Measurements from ENCODE around the gene ACTA1.
A peak's percentile ranks its signal among the peaks of the same experiment; 100 is the strongest.
"Not testable (repeated sequence)": the region's sequence is repeated elsewhere in the genome, so short reads cannot be mapped to it uniquely, and the experiment has no call there.

Gene ACTA1

GRCh38 chr1:229434005-229434640 is at the start of gene ACTA1:
Gene ACTA1 (minus strand): TSS chr1:229434094. CDS start chr1:229433115, 979 bp downstream.
- no peak for DNase-seq (ENCODE audit: low spot score)

GRCh38 chr1:229482511-229482910 is 48.6 kb upstream of the ACTA1 start:
- DNase-seq (ENCODE audit: low spot score): no peak

GRCh38 chr1:229480495-229480894 is 46.6 kb upstream of the ACTA1 start:
- no peak for DNase-seq (ENCODE audit: low spot score)

GRCh38 chr1:229479660-229480399 is 45.9 kb upstream of the ACTA1 start:
- no peak for DNase-seq (ENCODE audit: low spot score)

- DNase-seq (ENCODE audit: low spot score): no peak
Measured at GRCh38 chr1:229478852-229479251, 45.0 kb upstream of the ACTA1 start.

GRCh38 chr1:229475859-229476258 is 42.0 kb upstream of the ACTA1 start:
- DNase-seq (ENCODE audit: low spot score): not testable (repeated sequence)

- no peak for DNase-seq (ENCODE audit: low spot score)
Measured at GRCh38 chr1:229474509-229474908, 40.6 kb upstream of the ACTA1 start.

GRCh38 chr1:229471175-229471574 is 37.3 kb upstream of the ACTA1 start:
- no peak for DNase-seq (ENCODE audit: low spot score)

GRCh38 chr1:229470406-229471043 is 36.6 kb upstream of the ACTA1 start:
- no peak for DNase-seq (ENCODE audit: low spot score)

- DNase-seq (ENCODE audit: low spot score): no peak
Measured at GRCh38 chr1:229466887-229467286, 33.0 kb upstream of the ACTA1 start.

- no peak for DNase-seq (ENCODE audit: low spot score)
Measured at GRCh38 chr1:229464672-229465071, 30.8 kb upstream of the ACTA1 start.

- peak; percentile 84 for DNase-seq (ENCODE audit: low spot score)
Measured at GRCh38 chr1:229461032-229461668, 27.3 kb upstream of the ACTA1 start.

- no peak for DNase-seq (ENCODE audit: low spot score)
Measured at GRCh38 chr1:229459815-229460214, 25.9 kb upstream of the ACTA1 start.

- no peak for DNase-seq (ENCODE audit: low spot score)
Measured at GRCh38 chr1:229457436-229457835, 23.5 kb upstream of the ACTA1 start.

- DNase-seq (ENCODE audit: low spot score): no peak
Measured at GRCh38 chr1:229456016-229456415, 22.1 kb upstream of the ACTA1 start.

- DNase-seq (ENCODE audit: low spot score): no peak
Measured at GRCh38 chr1:229454056-229454455, 20.2 kb upstream of the ACTA1 start.

GRCh38 chr1:229452956-229453801 is 19.3 kb upstream of the ACTA1 start:
- DNase-seq (ENCODE audit: low spot score): peak; percentile 62

- DNase-seq (ENCODE audit: low spot score): no peak
Measured at GRCh38 chr1:229448845-229449244, 15.0 kb upstream of the ACTA1 start.

GRCh38 chr1:229448354-229448753 is 14.5 kb upstream of the ACTA1 start:
- DNase-seq (ENCODE audit: low spot score): no peak

- no peak for DNase-seq (ENCODE audit: low spot score)
Measured at GRCh38 chr1:229447809-229448252, 13.9 kb upstream of the ACTA1 start.

GRCh38 chr1:229445828-229446227 is 11.9 kb upstream of the ACTA1 start:
- DNase-seq (ENCODE audit: low spot score): no peak
